OCI-LY1 (cell line): ENCODE results near the gene NUDT4.

Experiments
- H2AFZ ChIP-seq: fragments of 200-600 bp; sonication (generic), shearing (Covaris generic); 2 replicates; pipeline ENCODE4 v1.6.0; 2014; ENCODE audit warnings: antibody characterized with exemption, mild to moderate bottlenecking, low read length
- H3F3A ChIP-seq: fragments of 200-600 bp; sonication (generic), shearing (Covaris generic); 2 replicates; pipeline ENCODE4 v1.6.0; 2014; ENCODE audit warnings: mild to moderate bottlenecking, antibody characterized with exemption, low read length, moderate library complexity; ENCODE audit not compliant: insufficient read depth
- H3K27ac ChIP-seq: fragments of 200-600 bp; sonication (generic); 2 replicates; pipeline ENCODE4 v1.5.1; 2014; ENCODE audit warnings: low read length, mixed run types, mild to moderate bottlenecking, low read depth; ENCODE audit not compliant: poor library complexity, severe bottlenecking
- H3K27me3 ChIP-seq: fragments of 200-600 bp; sonication (generic); 2 replicates; pipeline ENCODE4 v1.6.0; 2014; ENCODE audit warnings: antibody characterized with exemption, mild to moderate bottlenecking, low read length, moderate library complexity; ENCODE audit not compliant: insufficient read depth
- H3K36me3 ChIP-seq: fragments of 200-600 bp; sonication (generic); 2 replicates; pipeline ENCODE4 v1.6.1; 2014; ENCODE audit warnings: mild to moderate bottlenecking, antibody characterized with exemption, low read length, moderate library complexity, mixed read lengths; ENCODE audit not compliant: insufficient read depth
- H3K4me1 ChIP-seq: fragments of 200-600 bp; sonication (generic); 2 replicates; pipeline ENCODE4 v1.5.1; 2014; ENCODE audit warnings: mild to moderate bottlenecking, low read length, moderate library complexity; ENCODE audit not compliant: insufficient read depth, severe bottlenecking
- H3K4me2 ChIP-seq: fragments of 200-600 bp; sonication (generic), shearing (Covaris generic); 2 replicates; pipeline ENCODE4 v1.6.1; 2014; ENCODE audit warnings: low read length
- H3K4me3 ChIP-seq: fragments of 200-600 bp; sonication (generic); 2 replicates; pipeline ENCODE4 v1.5.1; 2014; ENCODE audit warnings: low read length, low read depth, mild to moderate bottlenecking, mixed read lengths; ENCODE audit not compliant: poor library complexity, severe bottlenecking
- H3K79me2 ChIP-seq: fragments of 200-600 bp; shearing (Covaris generic); 2 replicates; pipeline ENCODE4 v1.6.1; 2016; ENCODE audit warnings: mixed run types, low read length, mixed read lengths; ENCODE audit not compliant: insufficient read depth
- H3K9ac ChIP-seq: fragments of 200-600 bp; sonication (generic), shearing (Covaris generic); 2 replicates; pipeline ENCODE4 v1.6.1; 2014; ENCODE audit warnings: mild to moderate bottlenecking, low read length, mixed read lengths
- H3K9me2 ChIP-seq: fragments of 200-600 bp; sonication (generic), shearing (Covaris generic); 2 replicates; pipeline ENCODE4 v1.6.1; 2014; ENCODE audit warnings: low read depth, mild to moderate bottlenecking, low read length, mixed read lengths
- H3K9me3 ChIP-seq: fragments of 200-600 bp; shearing (Covaris generic); 2 replicates; pipeline ENCODE4 v1.6.1; 2014; ENCODE audit warnings: low read length, mixed read lengths
- H4K20me1 ChIP-seq: fragments of 200-600 bp; sonication (generic), shearing (Covaris generic); 2 replicates; pipeline ENCODE4 v1.6.0; 2016; ENCODE audit warnings: mild to moderate bottlenecking, low read length; ENCODE audit not compliant: insufficient read depth
- EZH2 ChIP-seq: fragments of 200-600 bp; sonication (generic), shearing (Covaris generic); IDR thresholded peaks from 2 replicates; pipeline ENCODE4 v1.8.0; 2017; ENCODE audit warnings: borderline replicate concordance, mixed run types, mild to moderate bottlenecking, antibody characterized with exemption, low read length, moderate library complexity, mixed read lengths
- TF ChIP-seq, protein P1 (sequence below): fragments of 200-600 bp; sonication (generic), shearing (Covaris generic); IDR thresholded peaks from 2 replicates; pipeline ENCODE4 v1.5.1; 2017; ENCODE audit warnings: mild to moderate bottlenecking, antibody characterized with exemption, low read length, moderate library complexity, mixed read lengths

Gene NUDT4

DNA sequence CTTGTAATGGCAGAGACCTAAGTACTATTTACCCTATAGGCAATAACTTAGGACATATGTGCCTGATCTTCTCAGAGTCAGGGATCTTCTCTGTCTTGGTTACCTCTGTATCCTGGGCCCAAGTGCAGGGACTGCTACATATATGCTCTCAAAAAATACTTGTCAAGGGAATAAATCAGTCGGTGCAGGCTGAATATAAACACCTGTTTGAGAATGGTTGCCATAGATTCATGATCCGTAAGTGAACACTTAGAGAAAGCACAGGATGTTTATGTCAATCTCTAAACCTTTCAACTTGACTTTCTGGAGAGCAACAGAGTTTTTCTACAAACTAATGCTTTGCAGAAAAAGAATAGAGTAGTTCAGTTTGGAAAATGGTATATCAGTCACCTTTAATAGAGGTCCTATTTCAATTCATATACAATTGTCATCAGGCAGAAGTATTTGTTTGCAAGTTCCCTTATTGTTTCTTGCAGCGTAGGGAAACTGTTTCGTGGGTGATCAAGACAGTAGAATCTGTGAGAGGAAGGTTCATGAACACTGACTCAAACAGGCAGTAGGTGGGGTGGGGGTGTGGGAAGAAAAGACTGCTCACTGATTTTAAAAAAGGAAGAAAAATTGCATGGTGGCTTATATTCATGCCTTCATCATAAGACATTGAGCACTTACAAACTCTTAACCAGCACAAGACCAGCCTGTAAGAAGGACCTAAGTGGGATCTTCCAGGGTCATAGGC lies 70.0 kb downstream of the NUDT4 start:
- H2AFZ ChIP-seq, result no peak overlapping the region
- no peaks in the 10 kb centered on the region for H3F3A ChIP-seq
- no peaks in the 10 kb centered on the region for H4K20me1 ChIP-seq
- no peaks in the 10 kb centered on the region for H3K9me2 ChIP-seq
- no peak overlapping the region for H3K4me3 ChIP-seq
- H3K9me3 ChIP-seq, result no peaks in the 10 kb centered on the region
- H3K36me3 ChIP-seq, result no peaks in the 10 kb centered on the region
- no peak overlapping the region for H3K4me2 ChIP-seq
- H3K4me1 ChIP-seq, result peaks cover 11% of the 10 kb centered on the region
- no peaks in the 10 kb centered on the region for H3K27me3 ChIP-seq
- H3K79me2 ChIP-seq, result no peaks in the 10 kb centered on the region
- no peak for TF ChIP-seq EZH2
- TF ChIP-seq, protein P1, sequence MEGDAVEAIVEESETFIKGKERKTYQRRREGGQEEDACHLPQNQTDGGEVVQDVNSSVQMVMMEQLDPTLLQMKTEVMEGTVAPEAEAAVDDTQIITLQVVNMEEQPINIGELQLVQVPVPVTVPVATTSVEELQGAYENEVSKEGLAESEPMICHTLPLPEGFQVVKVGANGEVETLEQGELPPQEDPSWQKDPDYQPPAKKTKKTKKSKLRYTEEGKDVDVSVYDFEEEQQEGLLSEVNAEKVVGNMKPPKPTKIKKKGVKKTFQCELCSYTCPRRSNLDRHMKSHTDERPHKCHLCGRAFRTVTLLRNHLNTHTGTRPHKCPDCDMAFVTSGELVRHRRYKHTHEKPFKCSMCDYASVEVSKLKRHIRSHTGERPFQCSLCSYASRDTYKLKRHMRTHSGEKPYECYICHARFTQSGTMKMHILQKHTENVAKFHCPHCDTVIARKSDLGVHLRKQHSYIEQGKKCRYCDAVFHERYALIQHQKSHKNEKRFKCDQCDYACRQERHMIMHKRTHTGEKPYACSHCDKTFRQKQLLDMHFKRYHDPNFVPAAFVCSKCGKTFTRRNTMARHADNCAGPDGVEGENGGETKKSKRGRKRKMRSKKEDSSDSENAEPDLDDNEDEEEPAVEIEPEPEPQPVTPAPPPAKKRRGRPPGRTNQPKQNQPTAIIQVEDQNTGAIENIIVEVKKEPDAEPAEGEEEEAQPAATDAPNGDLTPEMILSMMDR, result no peak
- no peak overlapping the region for H3K27ac ChIP-seq
- no peak overlapping the region for H3K9ac ChIP-seq

DNA sequence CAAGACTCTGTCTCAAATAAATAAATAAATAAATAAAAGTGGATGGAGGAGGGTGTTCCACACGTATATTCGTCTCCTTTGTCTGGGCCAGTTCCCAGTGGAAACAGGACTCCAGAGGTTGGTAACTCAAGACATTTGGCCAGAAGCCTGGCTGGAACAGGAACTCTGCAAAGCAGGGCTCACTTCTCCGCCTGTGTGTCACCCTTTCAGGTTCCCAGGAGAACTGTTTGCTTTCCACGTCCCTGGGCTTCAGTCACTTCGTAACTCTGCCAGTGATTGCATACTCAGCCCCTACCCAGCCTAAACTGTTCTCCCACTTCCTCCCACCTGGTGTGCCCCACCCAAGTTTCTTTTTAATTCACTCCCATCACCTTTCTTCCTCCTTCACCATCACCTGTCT lies 71.1 kb downstream of the NUDT4 start:
- Histone ChIP-seq H3K9ac (no peak overlapping the region), H4K20me1 (no peaks in the 10 kb centered on the region), H3K79me2 (no peaks in the 10 kb centered on the region), H3F3A (no peaks in the 10 kb centered on the region), H3K9me3 (no peaks in the 10 kb centered on the region), H3K4me2 (no peak overlapping the region), H3K36me3 (no peaks in the 10 kb centered on the region), H3K9me2 (no peaks in the 10 kb centered on the region), H2AFZ (no peak overlapping the region), H3K27me3 (no peaks in the 10 kb centered on the region), H3K4me3 (no peak overlapping the region), H3K4me1 (peaks cover 3% of the 10 kb centered on the region), H3K27ac (no peak overlapping the region)
- TF ChIP-seq EZH2, result no peak
- TF ChIP-seq, protein P1, result no peak

DNA sequence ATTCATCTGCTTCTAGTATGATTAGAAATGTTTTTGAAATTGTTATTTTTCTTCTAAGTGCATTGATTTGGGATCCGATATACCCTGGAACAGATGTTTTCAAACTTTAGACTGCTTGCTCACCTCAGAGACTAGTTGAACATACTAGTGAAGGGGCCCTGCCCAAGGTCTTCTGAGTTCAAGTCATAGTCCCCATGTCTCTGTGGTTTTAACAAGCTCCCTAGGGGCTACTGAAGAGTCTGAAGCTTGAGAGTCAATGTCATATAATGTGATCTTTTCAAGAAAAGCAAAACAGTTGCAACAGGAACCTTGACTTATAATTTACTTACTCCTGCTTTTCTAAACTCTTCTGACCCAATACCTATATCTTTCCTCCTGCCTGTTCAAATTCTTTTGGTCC lies 71.6 kb downstream of the NUDT4 start:
- H3K4me3 ChIP-seq, result no peak overlapping the region
- no peaks in the 10 kb centered on the region for H3F3A ChIP-seq
- no peak overlapping the region for H3K4me2 ChIP-seq
- no peaks in the 10 kb centered on the region for H4K20me1 ChIP-seq
- H3K36me3 ChIP-seq, result no peaks in the 10 kb centered on the region
- H3K9ac ChIP-seq, result no peak overlapping the region
- no peaks in the 10 kb centered on the region for H3K9me3 ChIP-seq
- peaks cover 3% of the 10 kb centered on the region for H3K4me1 ChIP-seq
- no peak overlapping the region for H2AFZ ChIP-seq
- H3K27me3 ChIP-seq, result no peaks in the 10 kb centered on the region
- H3K9me2 ChIP-seq, result no peaks in the 10 kb centered on the region
- H3K79me2 ChIP-seq, result no peaks in the 10 kb centered on the region
- H3K27ac ChIP-seq, result no peak overlapping the region
- TF ChIP-seq, protein P1, result no peak
- TF ChIP-seq EZH2, result no peak
